ENCODE measurements around the gene LSR.

DNA sequence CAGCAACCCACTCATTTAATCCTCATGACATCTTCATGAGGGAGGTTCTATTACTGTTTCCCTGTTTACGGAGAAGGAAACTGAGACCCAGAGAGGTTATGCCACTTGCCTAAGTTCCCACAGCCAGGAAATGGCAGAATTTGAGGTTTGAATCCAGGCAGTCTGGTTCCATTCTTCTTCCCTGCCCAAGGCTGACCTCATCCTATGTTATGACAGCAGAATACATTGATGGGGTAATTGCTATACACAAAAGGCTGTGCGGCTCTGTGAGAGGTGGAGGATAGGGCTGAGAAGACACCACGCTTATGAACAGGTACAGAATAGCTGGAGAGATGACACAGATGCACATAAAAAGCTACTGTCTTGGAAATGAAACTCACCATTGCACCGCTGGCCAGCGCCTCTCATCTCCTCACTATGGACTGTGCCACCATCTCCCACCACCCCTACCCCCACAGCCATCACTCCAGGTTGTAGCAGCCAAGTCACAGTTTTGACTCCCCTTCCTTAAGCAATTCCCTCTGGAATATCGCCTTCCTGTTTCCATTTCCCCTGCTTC lies 54.6 kb downstream of the LSR start:
- no peak for TF ChIP-seq CEBPB (IDR thresholded peaks at IDR 0.05; ENCODE audit: low read depth, low read length)
- TF ChIP-seq FOS (IDR thresholded peaks at IDR 0.05; ENCODE audit: low read depth, low read length), result no peak
- TF ChIP-seq, protein P1, sequence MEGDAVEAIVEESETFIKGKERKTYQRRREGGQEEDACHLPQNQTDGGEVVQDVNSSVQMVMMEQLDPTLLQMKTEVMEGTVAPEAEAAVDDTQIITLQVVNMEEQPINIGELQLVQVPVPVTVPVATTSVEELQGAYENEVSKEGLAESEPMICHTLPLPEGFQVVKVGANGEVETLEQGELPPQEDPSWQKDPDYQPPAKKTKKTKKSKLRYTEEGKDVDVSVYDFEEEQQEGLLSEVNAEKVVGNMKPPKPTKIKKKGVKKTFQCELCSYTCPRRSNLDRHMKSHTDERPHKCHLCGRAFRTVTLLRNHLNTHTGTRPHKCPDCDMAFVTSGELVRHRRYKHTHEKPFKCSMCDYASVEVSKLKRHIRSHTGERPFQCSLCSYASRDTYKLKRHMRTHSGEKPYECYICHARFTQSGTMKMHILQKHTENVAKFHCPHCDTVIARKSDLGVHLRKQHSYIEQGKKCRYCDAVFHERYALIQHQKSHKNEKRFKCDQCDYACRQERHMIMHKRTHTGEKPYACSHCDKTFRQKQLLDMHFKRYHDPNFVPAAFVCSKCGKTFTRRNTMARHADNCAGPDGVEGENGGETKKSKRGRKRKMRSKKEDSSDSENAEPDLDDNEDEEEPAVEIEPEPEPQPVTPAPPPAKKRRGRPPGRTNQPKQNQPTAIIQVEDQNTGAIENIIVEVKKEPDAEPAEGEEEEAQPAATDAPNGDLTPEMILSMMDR (conservative IDR thresholded peaks at IDR 0.05; ENCODE audit: low read depth, low read length), result no peak
- no peak for TF ChIP-seq POLR2A (IDR thresholded peaks at IDR 0.05; ENCODE audit: low read depth, low read length)
- TF ChIP-seq RAD21 (IDR thresholded peaks at IDR 0.05; ENCODE audit: low read length), result no peak

Data from IMR-90 (cell line).